ENCODE results near the gene MIOX. TPM values are rescaled to one million over a fixed set of nuclear protein-coding genes. Genes with fewer than 3 reads are reported as not detected.

Gene MIOX
- not detected in 2 replicates for total RNA-seq (2014; rRNA removed; shearing (Covaris generic))

- Histone ChIP-seq H3K27me3 (replicated peaks) (peaks cover 11% of the 10 kb centered on the region), H3K9me3 (replicated peaks) (no peaks in the 10 kb centered on the region), H3K36me3 (no peaks in the 10 kb centered on the region), H3K27ac (no peak within 1 kb of the TSS), H3K4me3 (no peak within 1 kb of the TSS), H3K4me1 (replicated peaks) (peaks cover under 1% of the 10 kb centered on the region; the same call in 1 of the 2 replicates)
- DNase-seq (ENCODE audit: low read depth in 1 of 2, low spot score in 2 of 2) = no peak
Observed at GRCh38 chr22:50486561-50487289, at the start of gene MIOX. MIOX (plus strand) TSS chr22:50486859; CDS start chr22:50486898, 39 bp downstream.

GRCh38 chr22:50437511-50438304 is 49.0 kb upstream of the MIOX start:
- Histone ChIP-seq H3K27ac (no peak overlapping the region), H3K36me3 (peaks cover 63% of the 10 kb centered on the region), H3K9me3 (replicated peaks) (no peaks in the 10 kb centered on the region), H3K4me3 (no peak overlapping the region), H3K27me3 (replicated peaks) (no peaks in the 10 kb centered on the region), H3K4me1 (replicated peaks) (no peaks in the 10 kb centered on the region)
- no peak for DNase-seq (ENCODE audit: low read depth in 1 of 2, low spot score in 2 of 2)

- Histone ChIP-seq H3K36me3 (peaks cover 69% of the 10 kb centered on the region), H3K4me3 (no peak overlapping the region), H3K4me1 (replicated peaks) (no peaks in the 10 kb centered on the region), H3K27me3 (replicated peaks) (no peaks in the 10 kb centered on the region), H3K27ac (no peak overlapping the region), H3K9me3 (replicated peaks) (no peaks in the 10 kb centered on the region)
- no peak for DNase-seq (ENCODE audit: low read depth in 1 of 2, low spot score in 2 of 2)
Observed at GRCh38 chr22:50438305-50439275, 48.1 kb upstream of the MIOX start.

GRCh38 chr22:50439314-50439870 is 47.3 kb upstream of the MIOX start:
- no peaks in the 10 kb centered on the region for H3K9me3 ChIP-seq (replicated peaks)
- no peak overlapping the region for H3K27ac ChIP-seq
- DNase-seq (ENCODE audit: low read depth in 1 of 2, low spot score in 2 of 2) = no peak
- no peaks in the 10 kb centered on the region for H3K4me1 ChIP-seq (replicated peaks)
- no peak overlapping the region for H3K4me3 ChIP-seq
- H3K27me3 ChIP-seq (replicated peaks) = no peaks in the 10 kb centered on the region
- peaks cover 74% of the 10 kb centered on the region for H3K36me3 ChIP-seq

- H3K4me1 ChIP-seq (replicated peaks) = no peaks in the 10 kb centered on the region
- no peak overlapping the region for H3K27ac ChIP-seq
- H3K36me3 ChIP-seq = peaks cover 76% of the 10 kb centered on the region
- H3K4me3 ChIP-seq = no peak overlapping the region
- no peak for DNase-seq (ENCODE audit: low read depth in 1 of 2, low spot score in 2 of 2)
- no peaks in the 10 kb centered on the region for H3K27me3 ChIP-seq (replicated peaks)
- H3K9me3 ChIP-seq (replicated peaks) = no peaks in the 10 kb centered on the region
Observed at GRCh38 chr22:50439871-50440331, 46.8 kb upstream of the MIOX start.

- no peaks in the 10 kb centered on the region for H3K9me3 ChIP-seq (replicated peaks)
- no peaks in the 10 kb centered on the region for H3K4me1 ChIP-seq (replicated peaks)
- peaks cover 76% of the 10 kb centered on the region for H3K36me3 ChIP-seq
- no peak overlapping the region for H3K27ac ChIP-seq
- no peak for DNase-seq (ENCODE audit: low read depth in 1 of 2, low spot score in 2 of 2)
- H3K4me3 ChIP-seq = no peak overlapping the region
- no peaks in the 10 kb centered on the region for H3K27me3 ChIP-seq (replicated peaks)
Observed at GRCh38 chr22:50440544-50441249, 46.0 kb upstream of the MIOX start.

- H3K4me3 ChIP-seq = no peak overlapping the region
- peaks cover 75% of the 10 kb centered on the region for H3K36me3 ChIP-seq
- no peaks in the 10 kb centered on the region for H3K4me1 ChIP-seq (replicated peaks)
- no peak overlapping the region for H3K27ac ChIP-seq
- no peaks in the 10 kb centered on the region for H3K9me3 ChIP-seq (replicated peaks)
- no peaks in the 10 kb centered on the region for H3K27me3 ChIP-seq (replicated peaks)
- DNase-seq (ENCODE audit: low read depth in 1 of 2, low spot score in 2 of 2) = no peak
Observed at GRCh38 chr22:50441428-50441993, 45.1 kb upstream of the MIOX start.

- Histone ChIP-seq H3K36me3 (peaks cover 82% of the 10 kb centered on the region), H3K4me3 (no peak overlapping the region), H3K4me1 (replicated peaks) (no peaks in the 10 kb centered on the region)
Observed at GRCh38 chr22:50443197-50443596, 43.5 kb upstream of the MIOX start.

GRCh38 chr22:50443801-50444625 is 42.6 kb upstream of the MIOX start:
- H3K27me3 ChIP-seq (replicated peaks) = no peaks in the 10 kb centered on the region
- H3K36me3 ChIP-seq = peaks cover 81% of the 10 kb centered on the region
- DNase-seq (ENCODE audit: low read depth in 1 of 2, low spot score in 2 of 2) = no peak
- H3K9me3 ChIP-seq (replicated peaks) = no peaks in the 10 kb centered on the region
- no peak overlapping the region for H3K4me3 ChIP-seq
- no peaks in the 10 kb centered on the region for H3K4me1 ChIP-seq (replicated peaks)
- no peak overlapping the region for H3K27ac ChIP-seq

More at GRCh38 chr22:50443197-50443596, 43.5 kb upstream of the MIOX start:
- no peaks in the 10 kb centered on the region for H3K27me3 ChIP-seq (replicated peaks)
- DNase-seq (ENCODE audit: low read depth in 1 of 2, low spot score in 2 of 2) = no peak
- H3K27ac ChIP-seq = no peak overlapping the region
- H3K9me3 ChIP-seq (replicated peaks) = no peaks in the 10 kb centered on the region

GRCh38 chr22:50444663-50445062 is 42.0 kb upstream of the MIOX start:
- no peak overlapping the region for H3K27ac ChIP-seq
- no peak overlapping the region for H3K4me3 ChIP-seq
- no peaks in the 10 kb centered on the region for H3K27me3 ChIP-seq (replicated peaks)
- H3K9me3 ChIP-seq (replicated peaks) = no peaks in the 10 kb centered on the region
- DNase-seq (ENCODE audit: low read depth in 1 of 2, low spot score in 2 of 2) = no peak
- no peaks in the 10 kb centered on the region for H3K4me1 ChIP-seq (replicated peaks)
- peaks cover 79% of the 10 kb centered on the region for H3K36me3 ChIP-seq

- Histone ChIP-seq H3K4me1 (replicated peaks) (no peaks in the 10 kb centered on the region), H3K27me3 (replicated peaks) (no peaks in the 10 kb centered on the region), H3K4me3 (no peak overlapping the region), H3K36me3 (peaks cover 78% of the 10 kb centered on the region), H3K9me3 (replicated peaks) (no peaks in the 10 kb centered on the region), H3K27ac (no peak overlapping the region)
- DNase-seq (ENCODE audit: low read depth in 1 of 2, low spot score in 2 of 2) = no peak
Observed at GRCh38 chr22:50445071-50445879, 41.4 kb upstream of the MIOX start.
